ENCODE measurements around the gene HNRNPH2. TPM values are rescaled to one million over a fixed set of nuclear protein-coding genes. Genes with fewer than 3 reads are reported as not detected.

HNRNPH2 gene
- total and polyA plus RNA-seq, 5 donors from 2014 or later = 44.1 to 98.6 (median 88.3) TPM

- Mint-ChIP-seq H3K36me3 (no peaks in the 10 kb centered on the region), H3K4me1 (no peaks in the 10 kb centered on the region), H3K27me3 (peaks cover 12% of the 10 kb centered on the region), H3K27ac (no peak overlapping the region), H3K4me3 (no peak overlapping the region), H3K9me3 (no peaks in the 10 kb centered on the region)
- Histone ChIP-seq H3K4me1 (ENCODE audit: control insufficient read depth, insufficient read depth, low read length, poor library complexity, severe bottlenecking) (no peaks in the 10 kb centered on the region), H3K36me3 (ENCODE audit: control insufficient read depth, insufficient read depth, low read length) (no peaks in the 10 kb centered on the region), H3K27me3 (ENCODE audit: control insufficient read depth, insufficient read depth, low read length) (peaks cover 3% of the 10 kb centered on the region), H3K27ac (ENCODE audit: insufficient read depth, low read length, poor library complexity, severe bottlenecking) (no peak overlapping the region), H3K9me3 (ENCODE audit: control insufficient read depth in 2 of 2, low read length in 2 of 2) (no peaks in the 10 kb centered on the region), H3K4me3 (ENCODE audit: low read depth, low read length) (no peak overlapping the region)
- DNase-seq = no peak
- ATAC-seq (ENCODE audit: low read depth in 2 of 2) = no peak
Measured at GRCh38 chrX:101369687-101370086, 38.3 kb upstream of the HNRNPH2 start.

GRCh38 chrX:101370888-101371504 lies 37.0 kb upstream of the HNRNPH2 start:
- DNase-seq = no peak
- no peaks in the 10 kb centered on the region for H3K36me3 Mint-ChIP-seq
- H3K9me3 Mint-ChIP-seq = no peaks in the 10 kb centered on the region
- Histone ChIP-seq H3K9me3 (ENCODE audit: control insufficient read depth in 2 of 2, low read length in 2 of 2) (no peaks in the 10 kb centered on the region), H3K4me1 (ENCODE audit: control insufficient read depth, insufficient read depth, low read length, poor library complexity, severe bottlenecking) (no peaks in the 10 kb centered on the region), H3K27ac (ENCODE audit: insufficient read depth, low read length, poor library complexity, severe bottlenecking) (no peak overlapping the region), H3K4me3 (ENCODE audit: low read depth, low read length) (no peak overlapping the region), H3K36me3 (ENCODE audit: control insufficient read depth, insufficient read depth, low read length) (no peaks in the 10 kb centered on the region), H3K27me3 (ENCODE audit: control insufficient read depth, insufficient read depth, low read length) (peaks cover 3% of the 10 kb centered on the region)
- peak overlapping the region in 1 of 3 donors; percentile 3 for H3K27ac Mint-ChIP-seq
- ATAC-seq (ENCODE audit: low read depth in 2 of 2) = no peak
- H3K27me3 Mint-ChIP-seq = peaks cover 12% of the 10 kb centered on the region
- no peak overlapping the region for H3K4me3 Mint-ChIP-seq
- no peaks in the 10 kb centered on the region for H3K4me1 Mint-ChIP-seq

GRCh38 chrX:101377547-101377946 lies 30.5 kb upstream of the HNRNPH2 start:
- H3K9me3 ChIP-seq (ENCODE audit: control insufficient read depth in 2 of 2, low read length in 2 of 2) = no peaks in the 10 kb centered on the region
- ATAC-seq (ENCODE audit: low read depth in 2 of 2) (no peak), DNase-seq (no peak)
- no peaks in the 10 kb centered on the region for H3K36me3 ChIP-seq (ENCODE audit: control insufficient read depth, insufficient read depth, low read length)
- Mint-ChIP-seq H3K27me3 (peaks cover 11% of the 10 kb centered on the region), H3K4me3 (no peak overlapping the region), H3K36me3 (no peaks in the 10 kb centered on the region), H3K27ac (no peak overlapping the region), H3K4me1 (no peaks in the 10 kb centered on the region), H3K9me3 (no peaks in the 10 kb centered on the region)
- no peaks in the 10 kb centered on the region for H3K4me1 ChIP-seq (ENCODE audit: control insufficient read depth, insufficient read depth, low read length, poor library complexity, severe bottlenecking)
- no peak overlapping the region for H3K27ac ChIP-seq (ENCODE audit: insufficient read depth, low read length, poor library complexity, severe bottlenecking)
- no peak overlapping the region for H3K4me3 ChIP-seq (ENCODE audit: low read depth, low read length)
- H3K27me3 ChIP-seq (ENCODE audit: control insufficient read depth, insufficient read depth, low read length) = no peaks in the 10 kb centered on the region

- H3K9me3 ChIP-seq (ENCODE audit: control insufficient read depth in 2 of 2, low read length in 2 of 2) = no peaks in the 10 kb centered on the region
- no peaks in the 10 kb centered on the region for H3K9me3 Mint-ChIP-seq
- H3K4me1 Mint-ChIP-seq = no peaks in the 10 kb centered on the region
- DNase-seq (no peak), ATAC-seq (ENCODE audit: low read depth in 2 of 2) (no peak)
- no peak overlapping the region for H3K27ac ChIP-seq (ENCODE audit: insufficient read depth, low read length, poor library complexity, severe bottlenecking)
- H3K4me1 ChIP-seq (ENCODE audit: control insufficient read depth, insufficient read depth, low read length, poor library complexity, severe bottlenecking) = no peaks in the 10 kb centered on the region
- H3K36me3 Mint-ChIP-seq = no peaks in the 10 kb centered on the region
- peaks cover 5% of the 10 kb centered on the region for H3K27me3 Mint-ChIP-seq
- H3K27me3 ChIP-seq (ENCODE audit: control insufficient read depth, insufficient read depth, low read length) = no peaks in the 10 kb centered on the region
- no peak overlapping the region for H3K27ac Mint-ChIP-seq
- no peak overlapping the region for H3K4me3 ChIP-seq (ENCODE audit: low read depth, low read length)
- no peak overlapping the region for H3K4me3 Mint-ChIP-seq
- H3K36me3 ChIP-seq (ENCODE audit: control insufficient read depth, insufficient read depth, low read length) = no peaks in the 10 kb centered on the region
Measured at GRCh38 chrX:101383679-101384205, 24.3 kb upstream of the HNRNPH2 start.

GRCh38 chrX:101385026-101385684 lies 22.9 kb upstream of the HNRNPH2 start:
- no peaks in the 10 kb centered on the region for H3K27me3 ChIP-seq (ENCODE audit: control insufficient read depth, insufficient read depth, low read length)
- no peaks in the 10 kb centered on the region for H3K4me1 ChIP-seq (ENCODE audit: control insufficient read depth, insufficient read depth, low read length, poor library complexity, severe bottlenecking)
- no peak overlapping the region for H3K27ac Mint-ChIP-seq
- H3K36me3 ChIP-seq (ENCODE audit: control insufficient read depth, insufficient read depth, low read length) = no peaks in the 10 kb centered on the region
- H3K9me3 ChIP-seq (ENCODE audit: control insufficient read depth in 2 of 2, low read length in 2 of 2) = no peaks in the 10 kb centered on the region
- no peak overlapping the region for H3K4me3 ChIP-seq (ENCODE audit: low read depth, low read length)
- ATAC-seq (ENCODE audit: low read depth in 2 of 2) = no peak
- no peak overlapping the region for H3K4me3 Mint-ChIP-seq
- no peak for DNase-seq
- H3K4me1 Mint-ChIP-seq = peaks cover 0 to under 1% (median 0%) of the 10 kb centered on the region in 4 donors
- H3K27me3 Mint-ChIP-seq = peaks cover 5% of the 10 kb centered on the region
- H3K36me3 Mint-ChIP-seq = no peaks in the 10 kb centered on the region
- H3K9me3 Mint-ChIP-seq = no peaks in the 10 kb centered on the region
- H3K27ac ChIP-seq (ENCODE audit: insufficient read depth, low read length, poor library complexity, severe bottlenecking) = no peak overlapping the region

GRCh38 chrX:101385795-101386541 lies 22.1 kb upstream of the HNRNPH2 start, which contains the start of gene BTK:
TSS of gene BTK (minus strand) at chrX:101386191. CDS start at chrX:101375284, 10,907 bp downstream.
- DNase-seq (no peak), ATAC-seq (ENCODE audit: low read depth in 2 of 2) (no peak)
- Mint-ChIP-seq H3K36me3 (no peaks in the 10 kb centered on the region), H3K4me3 (no peak within 1 kb of the TSS), H3K27me3 (peaks cover 5% of the 10 kb centered on the region), H3K9me3 (no peaks in the 10 kb centered on the region), H3K4me1 (peaks cover 0 to 7% (median 3%) of the 10 kb centered on the region in 4 donors), H3K27ac (peak within 1 kb of the TSS in 2 of 3 donors; percentile 11 to 46)
- no peaks in the 10 kb centered on the region for H3K27me3 ChIP-seq (ENCODE audit: control insufficient read depth, insufficient read depth, low read length)
- no peaks in the 10 kb centered on the region for H3K36me3 ChIP-seq (ENCODE audit: control insufficient read depth, insufficient read depth, low read length)
- H3K4me3 ChIP-seq (ENCODE audit: low read depth, low read length) = no peak within 1 kb of the TSS
- no peaks in the 10 kb centered on the region for H3K9me3 ChIP-seq (ENCODE audit: control insufficient read depth in 2 of 2, low read length in 2 of 2)
- H3K4me1 ChIP-seq (ENCODE audit: control insufficient read depth, insufficient read depth, low read length, poor library complexity, severe bottlenecking) = no peaks in the 10 kb centered on the region
- no peak within 1 kb of the TSS for H3K27ac ChIP-seq (ENCODE audit: insufficient read depth, low read length, poor library complexity, severe bottlenecking)

GRCh38 chrX:101386542-101386885 lies 21.5 kb upstream of the HNRNPH2 start:
- Histone ChIP-seq H3K27me3 (ENCODE audit: control insufficient read depth, insufficient read depth, low read length) (no peaks in the 10 kb centered on the region), H3K4me3 (ENCODE audit: low read depth, low read length) (no peak overlapping the region), H3K36me3 (ENCODE audit: control insufficient read depth, insufficient read depth, low read length) (no peaks in the 10 kb centered on the region), H3K9me3 (ENCODE audit: control insufficient read depth in 2 of 2, low read length in 2 of 2) (no peaks in the 10 kb centered on the region), H3K4me1 (ENCODE audit: control insufficient read depth, insufficient read depth, low read length, poor library complexity, severe bottlenecking) (peaks cover 4% of the 10 kb centered on the region), H3K27ac (ENCODE audit: insufficient read depth, low read length, poor library complexity, severe bottlenecking) (no peak overlapping the region)
- no peak for ATAC-seq (ENCODE audit: low read depth in 2 of 2)
- Mint-ChIP-seq H3K27ac (peak overlapping the region in 2 of 3 donors; percentile 11 to 46), H3K9me3 (no peaks in the 10 kb centered on the region), H3K4me1 (peaks cover 0 to 12% (median 8%) of the 10 kb centered on the region in 4 donors), H3K27me3 (peaks cover 2% of the 10 kb centered on the region), H3K36me3 (no peaks in the 10 kb centered on the region), H3K4me3 (no peak overlapping the region)
- no peak for DNase-seq
